Upper lobe of left lung (tissue), 4 donors: ENCODE measurements around the gene TET3.

Experiments
- EP300 ChIP-seq, 4 donors: sonication (generic); formaldehyde crosslinking; IDR thresholded peaks; one replicate each; pipeline ENCODE4 v1.5.1; 2017; ENCODE audit warnings: antibody characterized with exemption in 4 of 4, control low read depth in 2 of 4
- POLR2A ChIP-seq, 4 donors: fragments of 450-650 bp; IDR thresholded peaks; one replicate each; pipeline ENCODE4 v1.5.1; 2016 to 2017; ENCODE audit warnings: antibody characterized with exemption in 4 of 4, mild to moderate bottlenecking in 2 of 4
- POLR2AphosphoS5 ChIP-seq, 2 donors: sonication (generic); formaldehyde crosslinking; IDR thresholded peaks; one replicate each; pipeline ENCODE4 v1.5.1; 2017; ENCODE audit warnings: antibody characterized with exemption in 2 of 2
- TF ChIP-seq, protein P1 (sequence below), 6 experiments: fragments of 450-650 bp in 4 of 6; fragments of 200-600 bp in 2 of 6; sonication (generic) in 2 of 6; IDR thresholded peaks; one replicate each; pipeline ENCODE4 v1.5.1; 2016 to 2019; ENCODE audit warnings: antibody characterized with exemption in 6 of 6

DNA sequence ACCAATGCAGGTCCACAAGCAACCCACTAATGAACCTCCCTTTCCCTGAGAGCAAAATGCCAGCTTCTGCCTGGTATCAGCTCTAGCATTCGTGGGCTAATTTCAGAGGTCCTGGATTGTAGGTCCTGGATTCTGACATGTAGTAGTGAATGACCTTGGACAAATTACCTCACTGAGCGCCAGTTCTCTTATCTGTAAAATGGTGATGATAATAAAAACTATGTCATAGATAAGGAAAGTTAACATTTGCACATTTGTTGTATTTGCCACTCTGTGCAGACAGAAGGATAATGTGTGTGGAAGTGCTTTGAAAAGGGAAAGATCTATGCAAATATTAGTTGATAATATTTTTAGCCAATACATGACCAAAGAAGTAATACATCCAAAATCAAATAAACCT lies 4.1 kb upstream of the TET3 start:
- TF ChIP-seq POLR2A (IDR thresholded peaks at IDR 0.05) (no peak), POLR2AphosphoS5 (IDR thresholded peaks at IDR 0.05) (no peak), EP300 (IDR thresholded peaks at IDR 0.05) (no peak)
- TF ChIP-seq, protein P1, sequence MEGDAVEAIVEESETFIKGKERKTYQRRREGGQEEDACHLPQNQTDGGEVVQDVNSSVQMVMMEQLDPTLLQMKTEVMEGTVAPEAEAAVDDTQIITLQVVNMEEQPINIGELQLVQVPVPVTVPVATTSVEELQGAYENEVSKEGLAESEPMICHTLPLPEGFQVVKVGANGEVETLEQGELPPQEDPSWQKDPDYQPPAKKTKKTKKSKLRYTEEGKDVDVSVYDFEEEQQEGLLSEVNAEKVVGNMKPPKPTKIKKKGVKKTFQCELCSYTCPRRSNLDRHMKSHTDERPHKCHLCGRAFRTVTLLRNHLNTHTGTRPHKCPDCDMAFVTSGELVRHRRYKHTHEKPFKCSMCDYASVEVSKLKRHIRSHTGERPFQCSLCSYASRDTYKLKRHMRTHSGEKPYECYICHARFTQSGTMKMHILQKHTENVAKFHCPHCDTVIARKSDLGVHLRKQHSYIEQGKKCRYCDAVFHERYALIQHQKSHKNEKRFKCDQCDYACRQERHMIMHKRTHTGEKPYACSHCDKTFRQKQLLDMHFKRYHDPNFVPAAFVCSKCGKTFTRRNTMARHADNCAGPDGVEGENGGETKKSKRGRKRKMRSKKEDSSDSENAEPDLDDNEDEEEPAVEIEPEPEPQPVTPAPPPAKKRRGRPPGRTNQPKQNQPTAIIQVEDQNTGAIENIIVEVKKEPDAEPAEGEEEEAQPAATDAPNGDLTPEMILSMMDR (IDR thresholded peaks at IDR 0.05), result no peak
